Keratinocyte (primary cell): ENCODE measurements around the gene CEACAM21. TPM values are rescaled to one million over a fixed set of nuclear protein-coding genes. Genes with fewer than 3 reads are reported as not detected.

Experiments
- DNase-seq: peaks from one replicate; pipeline ENCODE4 v3.0.0-alpha.2; 2011; ENCODE audit warnings: low read depth, missing footprints, low spot score
- FAIRE-seq: peaks from 2 replicates; lab custom pipeline; 2011; peaks lifted over from hg19 to GRCh38; lab: Jason Lieb, UNC
- H2AFZ ChIP-seq: 2 replicates; pipeline ENCODE4 v1.6.0; 2012; ENCODE audit warnings: low read length, control low read depth, inconsistent platforms; ENCODE audit not compliant: control insufficient read depth
- H3K27ac ChIP-seq: 2 replicates; pipeline ENCODE4 v1.5.1; 2011; ENCODE audit warnings: low read length; ENCODE audit not compliant: control insufficient read depth, insufficient read depth
- H3K27me3 ChIP-seq: 3 replicates; pipeline ENCODE4 v1.6.0; 2011; ENCODE audit warnings: low read length; ENCODE audit not compliant: control insufficient read depth, insufficient read depth; ENCODE audit errors: extremely low read depth
- H3K36me3 ChIP-seq, 2 experiments: 2 replicates in 1 of 2; 3 replicates in 1 of 2; pipeline ENCODE4 v1.5.1; 2011; ENCODE audit warnings: low read length in 2 of 2, mild to moderate bottlenecking in 1 of 2; ENCODE audit not compliant: control insufficient read depth in 2 of 2, insufficient read depth in 2 of 2; ENCODE audit errors: extremely low read depth in 1 of 2
- H3K4me1 ChIP-seq: 3 replicates; pipeline ENCODE4 v1.5.1; 2011; ENCODE audit warnings: low read length; ENCODE audit not compliant: control insufficient read depth, insufficient read depth; ENCODE audit errors: extremely low read depth
- H3K4me2 ChIP-seq: 3 replicates; pipeline ENCODE4 v1.6.0; 2011; ENCODE audit warnings: low read depth, low read length; ENCODE audit not compliant: control insufficient read depth, insufficient read depth; ENCODE audit errors: extremely low read depth
- H3K4me3 ChIP-seq, 3 experiments: fragments of 200-600 bp in 1 of 3; sonication (generic) in 1 of 3; 2 replicates in 2 of 3; 3 replicates in 1 of 3; pipeline ENCODE4 v1.5.1; 2011 to 2016; ENCODE audit warnings: low read length in 3 of 3, mild to moderate bottlenecking in 3 of 3, control low read depth in 2 of 3, inconsistent platforms in 1 of 3, low read depth in 1 of 3, mixed read lengths in 1 of 3, mixed run types in 1 of 3, moderate library complexity in 1 of 3; ENCODE audit not compliant: control insufficient read depth in 2 of 3, insufficient read depth in 2 of 3; ENCODE audit errors: extremely low read depth in 1 of 3
- H3K79me2 ChIP-seq: 2 replicates; pipeline ENCODE4 v1.6.0; 2012; ENCODE audit warnings: low read length; ENCODE audit not compliant: control insufficient read depth, insufficient read depth
- H3K9ac ChIP-seq: 3 replicates; pipeline ENCODE4 v1.6.0; 2011; ENCODE audit warnings: low read length; ENCODE audit not compliant: control insufficient read depth, insufficient read depth; ENCODE audit errors: extremely low read depth
- H3K9me1 ChIP-seq: 3 replicates; pipeline ENCODE4 v1.6.0; 2011; ENCODE audit warnings: low read length; ENCODE audit not compliant: control insufficient read depth, insufficient read depth; ENCODE audit errors: extremely low read depth
- H3K9me3 ChIP-seq: 2 replicates; pipeline ENCODE4 v1.5.1; 2012; ENCODE audit warnings: low read depth, low read length; ENCODE audit not compliant: control insufficient read depth
- H4K20me1 ChIP-seq: 3 replicates; pipeline ENCODE4 v1.6.0; 2011; ENCODE audit warnings: low read length; ENCODE audit not compliant: control insufficient read depth, insufficient read depth; ENCODE audit errors: extremely low read depth
- EZH2 ChIP-seq: IDR thresholded peaks from one replicate; pipeline ENCODE4 v1.6.1; 2012; ENCODE audit warnings: inconsistent platforms, mild to moderate bottlenecking, low read length, moderate library complexity
- dilution Hi-C: fragments of 300-500 bp; cut with MboI; formaldehyde crosslinking; loops from one replicate; pipeline ENCODE4 v1.7.0; 2020; ENCODE audit warnings: low sequenced_read_pairs; ENCODE audit not compliant: extremely low pct_ligation_motif_present
- polyA plus RNA-seq, 5 experiments: library from polyadenylated mRNA; depleted of rRNA in 3 of 5; stranded (reverse) in 3 of 5; stranded (forward) in 1 of 5; unstranded in 1 of 5; fragments of >200 nt; gene quantifications; 1 replicate in 1 of 5; 2 replicates in 3 of 5; 3 replicates in 1 of 5; pipeline versions ENCODE4 v1.2.1 to v1.2.3, GENCODE V29; 2011 to 2012; ENCODE audit warnings: missing spikeins in 2 of 5, low read depth in 1 of 5, low replicate concordance in 1 of 5
- TF ChIP-seq, protein P1 (sequence below), 3 experiments: IDR thresholded peaks in 1 of 3; conservative IDR thresholded peaks in 1 of 3; optimal IDR thresholded peaks in 1 of 3; 2 replicates in 2 of 3; 3 replicates in 1 of 3; pipeline versions ENCODE3 to v1.5.1; 2011; ENCODE audit warnings: low read length in 3 of 3, mild to moderate bottlenecking in 3 of 3, moderate library complexity in 2 of 3, control low read depth in 1 of 3, inconsistent platforms in 1 of 3; ENCODE audit not compliant: insufficient read depth in 2 of 3; ENCODE audit errors: extremely low read depth in 1 of 3

The CEACAM21 gene
- polyA plus RNA-seq, 1 donor (not counting 4 experiments of a cell fraction or from before 2014, with no cell fraction given), result not detected

- dilution Hi-C loops, result no loop called here
- H3K4me1 ChIP-seq, result no peaks in the 10 kb centered on the region
- no peak overlapping the region for H3K4me2 ChIP-seq
- H3K27ac ChIP-seq, result no peak overlapping the region
- no peaks in the 10 kb centered on the region for H3K79me2 ChIP-seq
- H3K9me1 ChIP-seq, result no peaks in the 10 kb centered on the region
- H3K27me3 ChIP-seq, result peaks cover 4% of the 10 kb centered on the region
- H2AFZ ChIP-seq, result no peak overlapping the region
- no peak overlapping the region for H3K9ac ChIP-seq
- no peaks in the 10 kb centered on the region for H3K9me3 ChIP-seq
- DNase-seq (no peak), FAIRE-seq (no peak)
- no peaks in the 10 kb centered on the region for H3K36me3 ChIP-seq
- TF ChIP-seq EZH2, result no peak
- TF ChIP-seq, protein P1, sequence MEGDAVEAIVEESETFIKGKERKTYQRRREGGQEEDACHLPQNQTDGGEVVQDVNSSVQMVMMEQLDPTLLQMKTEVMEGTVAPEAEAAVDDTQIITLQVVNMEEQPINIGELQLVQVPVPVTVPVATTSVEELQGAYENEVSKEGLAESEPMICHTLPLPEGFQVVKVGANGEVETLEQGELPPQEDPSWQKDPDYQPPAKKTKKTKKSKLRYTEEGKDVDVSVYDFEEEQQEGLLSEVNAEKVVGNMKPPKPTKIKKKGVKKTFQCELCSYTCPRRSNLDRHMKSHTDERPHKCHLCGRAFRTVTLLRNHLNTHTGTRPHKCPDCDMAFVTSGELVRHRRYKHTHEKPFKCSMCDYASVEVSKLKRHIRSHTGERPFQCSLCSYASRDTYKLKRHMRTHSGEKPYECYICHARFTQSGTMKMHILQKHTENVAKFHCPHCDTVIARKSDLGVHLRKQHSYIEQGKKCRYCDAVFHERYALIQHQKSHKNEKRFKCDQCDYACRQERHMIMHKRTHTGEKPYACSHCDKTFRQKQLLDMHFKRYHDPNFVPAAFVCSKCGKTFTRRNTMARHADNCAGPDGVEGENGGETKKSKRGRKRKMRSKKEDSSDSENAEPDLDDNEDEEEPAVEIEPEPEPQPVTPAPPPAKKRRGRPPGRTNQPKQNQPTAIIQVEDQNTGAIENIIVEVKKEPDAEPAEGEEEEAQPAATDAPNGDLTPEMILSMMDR (optimal IDR thresholded peaks at IDR 0.05 in 1 of 3, IDR thresholded peaks at IDR 0.05 in 1 of 3, conservative IDR thresholded peaks at IDR 0.05 in 1 of 3; ENCODE audit: extremely low read depth in 1 of 3, insufficient read depth in 2 of 3, low read length in 3 of 3), result no peak
- H4K20me1 ChIP-seq, result no peaks in the 10 kb centered on the region
- no peak overlapping the region for H3K4me3 ChIP-seq
Observed at GRCh38 chr19:41555748-41556147, 20.2 kb upstream of the CEACAM21 start.

DNA sequence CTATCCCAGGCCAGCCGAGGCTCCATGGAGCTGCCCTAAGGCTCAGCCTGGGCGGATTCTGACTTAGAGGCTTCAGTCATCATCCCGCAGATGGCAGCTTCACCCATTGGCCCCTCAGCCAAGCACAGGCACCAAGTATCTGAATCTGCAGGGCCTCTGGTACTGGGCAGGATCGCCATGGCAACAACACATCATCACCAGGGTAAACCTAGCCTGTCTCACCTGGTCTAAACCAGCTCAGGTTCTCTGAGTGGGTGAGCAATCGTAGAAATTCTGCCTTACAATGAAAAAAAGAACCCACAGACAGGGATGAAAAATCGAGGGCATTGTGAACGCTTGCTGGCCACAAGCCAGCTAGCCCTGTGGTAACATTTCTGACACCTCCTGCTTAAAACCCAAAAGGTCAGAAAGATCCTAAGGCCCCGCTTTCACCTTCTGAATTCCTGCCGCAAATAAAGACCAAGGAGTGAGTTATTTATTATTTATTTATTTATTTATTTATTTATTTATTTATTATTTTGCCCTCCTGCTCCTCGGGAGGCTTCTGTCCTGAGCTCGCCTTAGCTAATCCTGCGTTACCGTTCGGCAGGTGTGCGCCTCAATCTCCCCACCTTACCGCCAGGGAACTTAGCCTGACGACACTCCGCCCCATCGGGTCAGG lies 12.0 kb upstream of the CEACAM21 start:
- Histone ChIP-seq H3K4me2 (no peak overlapping the region), H3K79me2 (no peaks in the 10 kb centered on the region), H3K27ac (no peak overlapping the region), H3K9me3 (no peaks in the 10 kb centered on the region), H3K4me1 (no peaks in the 10 kb centered on the region), H3K4me3 (no peak overlapping the region), H3K36me3 (no peaks in the 10 kb centered on the region), H3K9me1 (no peaks in the 10 kb centered on the region), H3K9ac (no peak overlapping the region), H3K27me3 (peaks cover 33% of the 10 kb centered on the region), H2AFZ (no peak overlapping the region), H4K20me1 (no peaks in the 10 kb centered on the region)
- TF ChIP-seq, protein P1 (optimal IDR thresholded peaks at IDR 0.05 in 1 of 3, IDR thresholded peaks at IDR 0.05 in 1 of 3, conservative IDR thresholded peaks at IDR 0.05 in 1 of 3; ENCODE audit: extremely low read depth in 1 of 3, insufficient read depth in 2 of 3, low read length in 3 of 3), result no peak
- TF ChIP-seq EZH2, result no peak
- FAIRE-seq (no peak), DNase-seq (no peak)
- dilution Hi-C loops, result no loop called here
